Measurements from ENCODE around the gene CUL3. TPM values are rescaled to one million over a fixed set of nuclear protein-coding genes. Genes with fewer than 3 reads are reported as not detected.

CUL3 gene
- total RNA-seq, 1 experiment from 2014 or later, result 86.2 TPM

GRCh38 chr2:224546926-224547325 lies 38.2 kb downstream of the CUL3 start:
- Mint-ChIP-seq H3K27me3 (ENCODE audit: low read depth) (no peaks in the 10 kb centered on the region), H3K36me3 (no peaks in the 10 kb centered on the region), H3K4me3 (no peak overlapping the region), H3K4me1 (peaks cover 37% of the 10 kb centered on the region), H3K9me3 (no peaks in the 10 kb centered on the region), H3K27ac (peak overlapping the region; percentile 24)
- DNase-seq (ENCODE audit: low spot score) (no peak), ATAC-seq (no peak)
- CTCF ChIA-PET, result interaction anchor here (0.7 kb wide), 1 partner anchor 1486 kb away, joined by 5 read pairs; no protein-coding TSS in a partner anchor
- POLR2A ChIA-PET, result no interaction called here
- TF ChIP-seq, protein P1, sequence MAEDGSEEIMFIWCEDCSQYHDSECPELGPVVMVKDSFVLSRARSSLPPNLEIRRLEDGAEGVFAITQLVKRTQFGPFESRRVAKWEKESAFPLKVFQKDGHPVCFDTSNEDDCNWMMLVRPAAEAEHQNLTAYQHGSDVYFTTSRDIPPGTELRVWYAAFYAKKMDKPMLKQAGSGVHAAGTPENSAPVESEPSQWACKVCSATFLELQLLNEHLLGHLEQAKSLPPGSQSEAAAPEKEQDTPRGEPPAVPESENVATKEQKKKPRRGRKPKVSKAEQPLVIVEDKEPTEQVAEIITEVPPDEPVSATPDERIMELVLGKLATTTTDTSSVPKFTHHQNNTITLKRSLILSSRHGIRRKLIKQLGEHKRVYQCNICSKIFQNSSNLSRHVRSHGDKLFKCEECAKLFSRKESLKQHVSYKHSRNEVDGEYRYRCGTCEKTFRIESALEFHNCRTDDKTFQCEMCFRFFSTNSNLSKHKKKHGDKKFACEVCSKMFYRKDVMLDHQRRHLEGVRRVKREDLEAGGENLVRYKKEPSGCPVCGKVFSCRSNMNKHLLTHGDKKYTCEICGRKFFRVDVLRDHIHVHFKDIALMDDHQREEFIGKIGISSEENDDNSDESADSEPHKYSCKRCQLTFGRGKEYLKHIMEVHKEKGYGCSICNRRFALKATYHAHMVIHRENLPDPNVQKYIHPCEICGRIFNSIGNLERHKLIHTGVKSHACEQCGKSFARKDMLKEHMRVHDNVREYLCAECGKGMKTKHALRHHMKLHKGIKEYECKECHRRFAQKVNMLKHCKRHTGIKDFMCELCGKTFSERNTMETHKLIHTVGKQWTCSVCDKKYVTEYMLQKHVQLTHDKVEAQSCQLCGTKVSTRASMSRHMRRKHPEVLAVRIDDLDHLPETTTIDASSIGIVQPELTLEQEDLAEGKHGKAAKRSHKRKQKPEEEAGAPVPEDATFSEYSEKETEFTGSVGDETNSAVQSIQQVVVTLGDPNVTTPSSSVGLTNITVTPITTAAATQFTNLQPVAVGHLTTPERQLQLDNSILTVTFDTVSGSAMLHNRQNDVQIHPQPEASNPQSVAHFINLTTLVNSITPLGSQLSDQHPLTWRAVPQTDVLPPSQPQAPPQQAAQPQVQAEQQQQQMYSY (CRISPR knock-in tag; IDR thresholded peaks at IDR 0.05), result no peak
- TF ChIP-seq, protein P2, sequence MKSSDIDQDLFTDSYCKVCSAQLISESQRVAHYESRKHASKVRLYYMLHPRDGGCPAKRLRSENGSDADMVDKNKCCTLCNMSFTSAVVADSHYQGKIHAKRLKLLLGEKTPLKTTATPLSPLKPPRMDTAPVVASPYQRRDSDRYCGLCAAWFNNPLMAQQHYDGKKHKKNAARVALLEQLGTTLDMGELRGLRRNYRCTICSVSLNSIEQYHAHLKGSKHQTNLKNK (CRISPR knock-in tag; IDR thresholded peaks at IDR 0.05), result no peak

- CTCF ChIA-PET, result no interaction called here
- TF ChIP-seq, protein P3, sequence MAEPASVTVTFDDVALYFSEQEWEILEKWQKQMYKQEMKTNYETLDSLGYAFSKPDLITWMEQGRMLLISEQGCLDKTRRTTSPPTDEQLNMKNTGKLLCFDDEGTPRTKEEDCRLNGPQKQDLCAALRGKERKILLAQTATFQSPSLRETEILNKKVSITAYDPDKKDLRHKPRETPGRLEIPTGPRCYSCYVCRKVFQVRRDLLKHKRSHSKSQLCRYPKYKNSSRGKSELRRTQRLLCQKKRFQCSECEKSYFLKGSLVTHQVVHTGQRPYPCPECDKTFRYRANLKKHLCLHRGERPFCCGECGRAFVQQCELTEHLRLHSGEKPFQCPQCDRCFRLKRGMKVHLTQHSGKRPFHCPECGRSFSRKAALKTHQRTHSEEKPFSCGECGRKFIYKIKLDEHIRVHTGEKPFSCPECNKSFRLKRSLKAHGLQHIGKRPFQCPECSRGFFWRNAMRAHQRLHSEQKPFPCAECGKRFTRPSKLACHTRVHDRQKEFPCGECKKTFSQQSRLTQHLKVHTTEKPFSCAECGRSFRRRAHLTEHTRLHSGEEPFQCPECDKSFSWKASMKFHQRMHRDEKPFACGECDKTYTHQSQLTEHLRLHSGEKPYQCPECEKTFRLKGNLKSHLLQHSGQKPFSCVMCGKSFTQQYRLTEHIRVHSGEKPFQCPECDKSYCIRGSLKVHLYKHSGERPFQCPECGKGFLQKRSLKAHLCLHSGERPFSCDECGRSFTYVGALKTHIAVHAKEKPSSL (CRISPR knock-in tag; conservative IDR thresholded peaks at IDR 0.05), result no peak
- TF ChIP-seq ZNF219 (CRISPR knock-in tag; IDR thresholded peaks at IDR 0.05; ENCODE audit: borderline replicate concordance) (no peak), SP1 (CRISPR knock-in tag; conservative IDR thresholded peaks at IDR 0.05) (no peak), GRHL2 (CRISPR knock-in tag; IDR thresholded peaks at IDR 0.05; ENCODE audit: insufficient replicate concordance, severe bottlenecking) (no peak), HMGA2 (CRISPR knock-in tag; IDR thresholded peaks at IDR 0.05) (no peak), TEAD4 (CRISPR knock-in tag; IDR thresholded peaks at IDR 0.05) (no peak), SMAD3 (CRISPR knock-in tag; IDR thresholded peaks at IDR 0.05; ENCODE audit: borderline replicate concordance) (no peak), NFATC4 (CRISPR knock-in tag; IDR thresholded peaks at IDR 0.05) (no peak), MYBL2 (CRISPR knock-in tag; IDR thresholded peaks at IDR 0.05) (no peak), PRRX2 (CRISPR knock-in tag; IDR thresholded peaks at IDR 0.05) (no peak), CREM (CRISPR knock-in tag; IDR thresholded peaks at IDR 0.05) (no peak), RELA (CRISPR knock-in tag; IDR thresholded peaks at IDR 0.05; ENCODE audit: borderline replicate concordance) (no peak)
- TF ChIP-seq, protein P4, sequence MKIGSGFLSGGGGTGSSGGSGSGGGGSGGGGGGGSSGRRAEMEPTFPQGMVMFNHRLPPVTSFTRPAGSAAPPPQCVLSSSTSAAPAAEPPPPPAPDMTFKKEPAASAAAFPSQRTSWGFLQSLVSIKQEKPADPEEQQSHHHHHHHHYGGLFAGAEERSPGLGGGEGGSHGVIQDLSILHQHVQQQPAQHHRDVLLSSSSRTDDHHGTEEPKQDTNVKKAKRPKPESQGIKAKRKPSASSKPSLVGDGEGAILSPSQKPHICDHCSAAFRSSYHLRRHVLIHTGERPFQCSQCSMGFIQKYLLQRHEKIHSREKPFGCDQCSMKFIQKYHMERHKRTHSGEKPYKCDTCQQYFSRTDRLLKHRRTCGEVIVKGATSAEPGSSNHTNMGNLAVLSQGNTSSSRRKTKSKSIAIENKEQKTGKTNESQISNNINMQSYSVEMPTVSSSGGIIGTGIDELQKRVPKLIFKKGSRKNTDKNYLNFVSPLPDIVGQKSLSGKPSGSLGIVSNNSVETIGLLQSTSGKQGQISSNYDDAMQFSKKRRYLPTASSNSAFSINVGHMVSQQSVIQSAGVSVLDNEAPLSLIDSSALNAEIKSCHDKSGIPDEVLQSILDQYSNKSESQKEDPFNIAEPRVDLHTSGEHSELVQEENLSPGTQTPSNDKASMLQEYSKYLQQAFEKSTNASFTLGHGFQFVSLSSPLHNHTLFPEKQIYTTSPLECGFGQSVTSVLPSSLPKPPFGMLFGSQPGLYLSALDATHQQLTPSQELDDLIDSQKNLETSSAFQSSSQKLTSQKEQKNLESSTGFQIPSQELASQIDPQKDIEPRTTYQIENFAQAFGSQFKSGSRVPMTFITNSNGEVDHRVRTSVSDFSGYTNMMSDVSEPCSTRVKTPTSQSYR (CRISPR knock-in tag; IDR thresholded peaks at IDR 0.05), result no peak
- TF ChIP-seq, protein P5, sequence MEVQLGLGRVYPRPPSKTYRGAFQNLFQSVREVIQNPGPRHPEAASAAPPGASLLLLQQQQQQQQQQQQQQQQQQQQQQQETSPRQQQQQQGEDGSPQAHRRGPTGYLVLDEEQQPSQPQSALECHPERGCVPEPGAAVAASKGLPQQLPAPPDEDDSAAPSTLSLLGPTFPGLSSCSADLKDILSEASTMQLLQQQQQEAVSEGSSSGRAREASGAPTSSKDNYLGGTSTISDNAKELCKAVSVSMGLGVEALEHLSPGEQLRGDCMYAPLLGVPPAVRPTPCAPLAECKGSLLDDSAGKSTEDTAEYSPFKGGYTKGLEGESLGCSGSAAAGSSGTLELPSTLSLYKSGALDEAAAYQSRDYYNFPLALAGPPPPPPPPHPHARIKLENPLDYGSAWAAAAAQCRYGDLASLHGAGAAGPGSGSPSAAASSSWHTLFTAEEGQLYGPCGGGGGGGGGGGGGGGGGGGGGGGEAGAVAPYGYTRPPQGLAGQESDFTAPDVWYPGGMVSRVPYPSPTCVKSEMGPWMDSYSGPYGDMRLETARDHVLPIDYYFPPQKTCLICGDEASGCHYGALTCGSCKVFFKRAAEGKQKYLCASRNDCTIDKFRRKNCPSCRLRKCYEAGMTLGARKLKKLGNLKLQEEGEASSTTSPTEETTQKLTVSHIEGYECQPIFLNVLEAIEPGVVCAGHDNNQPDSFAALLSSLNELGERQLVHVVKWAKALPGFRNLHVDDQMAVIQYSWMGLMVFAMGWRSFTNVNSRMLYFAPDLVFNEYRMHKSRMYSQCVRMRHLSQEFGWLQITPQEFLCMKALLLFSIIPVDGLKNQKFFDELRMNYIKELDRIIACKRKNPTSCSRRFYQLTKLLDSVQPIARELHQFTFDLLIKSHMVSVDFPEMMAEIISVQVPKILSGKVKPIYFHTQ (CRISPR knock-in tag; IDR thresholded peaks at IDR 0.05), result no peak
- H3K4me1 Mint-ChIP-seq, result peaks cover 37% of the 10 kb centered on the region
- peak overlapping the region; percentile 30; the same call in 1 of the 2 replicates for H3K27ac Mint-ChIP-seq
- no peaks in the 10 kb centered on the region for H3K27me3 Mint-ChIP-seq (ENCODE audit: low read depth)
- no peak for ATAC-seq
- peaks cover 6% of the 10 kb centered on the region for H3K36me3 Mint-ChIP-seq
- POLR2A ChIA-PET, result no interaction called here
- no peaks in the 10 kb centered on the region for H3K9me3 Mint-ChIP-seq
- no peak overlapping the region for H3K4me3 Mint-ChIP-seq
- DNase-seq (ENCODE audit: low spot score), result no peak
Observed at GRCh38 chr2:224545884-224546644, 39.1 kb downstream of the CUL3 start.

Data from WTC11 (cell line).